Measurements from ENCODE around the gene DIP2A.
"Not testable (repeated sequence)": the region's sequence is repeated elsewhere in the genome, so short reads cannot be mapped to it uniquely, and the experiment has no call there.

DNA sequence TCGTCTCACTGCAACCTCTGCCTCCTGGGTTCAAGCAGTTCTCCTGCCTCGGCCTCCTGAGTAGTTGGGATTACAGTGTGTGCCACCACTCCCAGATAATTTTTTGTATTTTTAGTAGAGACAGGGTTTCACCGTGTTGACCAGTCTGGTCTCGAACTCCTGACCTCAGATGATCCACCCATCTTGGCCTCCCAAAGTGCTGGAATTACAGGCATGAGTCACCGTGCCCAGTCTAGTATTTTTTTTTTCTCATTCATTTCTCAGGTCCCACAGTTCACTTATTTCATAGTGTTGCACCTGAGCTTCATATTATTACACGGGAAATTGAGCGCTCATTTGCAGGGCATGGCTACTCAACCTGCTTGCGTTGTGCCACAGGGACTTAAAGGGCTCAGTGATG lies 68.7 kb downstream of the DIP2A start:
- TF ChIP-seq EP300, POLR2A (IDR thresholded peaks at IDR 0.05): not testable (repeated sequence)
- TF ChIP-seq, protein P1, sequence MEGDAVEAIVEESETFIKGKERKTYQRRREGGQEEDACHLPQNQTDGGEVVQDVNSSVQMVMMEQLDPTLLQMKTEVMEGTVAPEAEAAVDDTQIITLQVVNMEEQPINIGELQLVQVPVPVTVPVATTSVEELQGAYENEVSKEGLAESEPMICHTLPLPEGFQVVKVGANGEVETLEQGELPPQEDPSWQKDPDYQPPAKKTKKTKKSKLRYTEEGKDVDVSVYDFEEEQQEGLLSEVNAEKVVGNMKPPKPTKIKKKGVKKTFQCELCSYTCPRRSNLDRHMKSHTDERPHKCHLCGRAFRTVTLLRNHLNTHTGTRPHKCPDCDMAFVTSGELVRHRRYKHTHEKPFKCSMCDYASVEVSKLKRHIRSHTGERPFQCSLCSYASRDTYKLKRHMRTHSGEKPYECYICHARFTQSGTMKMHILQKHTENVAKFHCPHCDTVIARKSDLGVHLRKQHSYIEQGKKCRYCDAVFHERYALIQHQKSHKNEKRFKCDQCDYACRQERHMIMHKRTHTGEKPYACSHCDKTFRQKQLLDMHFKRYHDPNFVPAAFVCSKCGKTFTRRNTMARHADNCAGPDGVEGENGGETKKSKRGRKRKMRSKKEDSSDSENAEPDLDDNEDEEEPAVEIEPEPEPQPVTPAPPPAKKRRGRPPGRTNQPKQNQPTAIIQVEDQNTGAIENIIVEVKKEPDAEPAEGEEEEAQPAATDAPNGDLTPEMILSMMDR (IDR thresholded peaks at IDR 0.05) = not testable (repeated sequence)

Data from ovary (tissue), 3 donors.